ENCODE data around the gene POLR3K. TPM values are rescaled to one million over a fixed set of nuclear protein-coding genes. Genes with fewer than 3 reads are reported as not detected.

Gene POLR3K
- total and polyA plus RNA-seq, 4 donors: 2.8 to 9.8 (median 7.4) TPM

DNA sequence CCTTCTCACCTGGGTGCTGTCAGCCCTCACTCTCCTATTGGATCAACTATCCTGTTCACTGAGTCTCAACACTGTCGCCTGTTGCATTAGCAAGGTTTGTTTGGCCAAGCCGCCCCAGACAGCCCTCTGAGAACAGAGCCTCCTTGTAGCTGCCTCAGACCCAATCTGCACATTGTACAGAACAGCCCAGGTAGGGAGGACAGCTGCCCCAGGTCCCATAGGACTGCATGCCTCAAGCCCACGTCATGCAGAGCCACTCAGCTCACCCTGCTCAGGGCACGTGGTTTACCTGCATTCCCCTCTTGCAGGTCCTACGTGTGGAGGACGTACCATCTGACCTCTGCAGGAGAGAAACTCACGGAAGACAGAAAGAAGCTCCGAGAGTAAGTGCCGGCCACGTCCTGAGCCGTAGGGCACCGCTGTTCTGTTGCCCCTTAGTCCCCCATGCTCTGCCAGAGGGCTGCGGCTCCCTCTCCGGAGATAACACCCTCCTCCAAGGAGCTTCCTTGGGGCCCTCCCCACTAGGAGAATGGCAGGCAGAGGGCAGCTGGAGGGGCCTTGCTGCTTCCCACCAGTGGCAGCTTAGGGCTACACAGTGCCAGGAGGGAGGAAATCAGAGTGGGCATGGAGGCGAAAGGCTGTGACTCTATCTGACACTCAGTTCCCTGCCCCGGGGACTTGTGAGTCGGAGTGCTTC, 3.0 kb upstream of the POLR3K start (continued):
- TF ChIP-seq, protein P1, sequence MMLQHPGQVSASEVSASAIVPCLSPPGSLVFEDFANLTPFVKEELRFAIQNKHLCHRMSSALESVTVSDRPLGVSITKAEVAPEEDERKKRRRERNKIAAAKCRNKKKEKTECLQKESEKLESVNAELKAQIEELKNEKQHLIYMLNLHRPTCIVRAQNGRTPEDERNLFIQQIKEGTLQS (IDR thresholded peaks at IDR 0.05): no peak
- TF ChIP-seq FOXA1 (IDR thresholded peaks at IDR 0.05) (no peak), TAF1 (conservative IDR thresholded peaks at IDR 0.05) (no peak), RAD21 (IDR thresholded peaks at IDR 0.05) (no peak), GABPA (IDR thresholded peaks at IDR 0.05 in 1 of 2, conservative IDR thresholded peaks at IDR 0.05 in 1 of 2) (no peak), HNF4A (conservative IDR thresholded peaks at IDR 0.05) (no peak), NR2F2 (IDR thresholded peaks at IDR 0.05) (no peak)
- TF ChIP-seq, protein P2, sequence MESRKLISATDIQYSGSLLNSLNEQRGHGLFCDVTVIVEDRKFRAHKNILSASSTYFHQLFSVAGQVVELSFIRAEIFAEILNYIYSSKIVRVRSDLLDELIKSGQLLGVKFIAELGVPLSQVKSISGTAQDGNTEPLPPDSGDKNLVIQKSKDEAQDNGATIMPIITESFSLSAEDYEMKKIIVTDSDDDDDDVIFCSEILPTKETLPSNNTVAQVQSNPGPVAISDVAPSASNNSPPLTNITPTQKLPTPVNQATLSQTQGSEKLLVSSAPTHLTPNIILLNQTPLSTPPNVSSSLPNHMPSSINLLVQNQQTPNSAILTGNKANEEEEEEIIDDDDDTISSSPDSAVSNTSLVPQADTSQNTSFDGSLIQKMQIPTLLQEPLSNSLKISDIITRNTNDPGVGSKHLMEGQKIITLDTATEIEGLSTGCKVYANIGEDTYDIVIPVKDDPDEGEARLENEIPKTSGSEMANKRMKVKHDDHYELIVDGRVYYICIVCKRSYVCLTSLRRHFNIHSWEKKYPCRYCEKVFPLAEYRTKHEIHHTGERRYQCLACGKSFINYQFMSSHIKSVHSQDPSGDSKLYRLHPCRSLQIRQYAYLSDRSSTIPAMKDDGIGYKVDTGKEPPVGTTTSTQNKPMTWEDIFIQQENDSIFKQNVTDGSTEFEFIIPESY (IDR thresholded peaks at IDR 0.05): no peak

DNA sequence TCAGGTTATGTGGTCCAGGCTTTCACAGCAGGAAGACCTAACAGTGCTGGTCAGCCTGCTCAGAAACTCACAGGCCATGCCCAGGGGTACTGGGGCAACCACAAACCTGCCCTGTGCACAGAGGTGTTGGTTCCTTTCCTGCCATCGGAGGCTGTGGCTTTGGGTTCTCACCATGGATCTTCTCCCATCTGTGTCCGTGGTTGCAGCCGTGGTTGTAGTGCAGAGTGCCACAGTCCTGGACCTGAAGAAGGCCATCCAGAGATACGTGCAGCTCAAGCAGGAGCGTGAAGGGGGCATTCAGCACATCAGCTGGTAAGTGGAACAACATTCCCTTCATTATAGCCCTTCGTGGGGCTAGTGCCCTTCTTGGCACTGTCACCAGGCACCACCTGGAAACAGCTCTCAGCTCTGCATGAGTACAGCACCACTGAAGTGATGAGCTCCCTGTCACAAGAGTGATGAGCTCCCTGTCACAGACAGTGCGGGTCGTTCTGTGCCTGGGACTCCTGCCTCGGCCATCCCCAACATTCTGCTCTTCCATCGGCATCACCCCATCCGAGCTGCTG, 2.2 kb upstream of the POLR3K start:
- no peak overlapping the region for H3K27ac ChIP-seq (ENCODE audit: low read depth in 1 of 2, low read length in 2 of 2)
- H3K36me3 ChIP-seq (ENCODE audit: control insufficient read depth in 4 of 4, insufficient read depth in 3 of 4, low read depth in 1 of 4, low read length in 3 of 4): peaks cover 5 to 34% (median 9%) of the 10 kb centered on the region in 4 donors
- TF ChIP-seq GABPA (IDR thresholded peaks at IDR 0.05 in 1 of 2, conservative IDR thresholded peaks at IDR 0.05 in 1 of 2) (no peak), HNF4A (conservative IDR thresholded peaks at IDR 0.05) (no peak), FOXA2 (IDR thresholded peaks at IDR 0.05) (no peak)
- no peak overlapping the region for H3K9ac ChIP-seq (ENCODE audit: low read depth in 1 of 2, low read length in 2 of 2)
- no peak overlapping the region for H3K4me3 ChIP-seq (ENCODE audit: low read depth in 1 of 3, low read length in 3 of 3)
- peaks cover 0 to 14% (median 7%) of the 10 kb centered on the region in 4 donors for H3K4me1 ChIP-seq (ENCODE audit: control insufficient read depth in 4 of 4, insufficient read depth in 4 of 4, low read length in 3 of 4)
- no peaks in the 10 kb centered on the region for H3K9me3 ChIP-seq (ENCODE audit: control insufficient read depth in 4 of 4, low read length in 3 of 4)
- 93% methylated on average over 11 of the region's 11 CpGs for WGBS
- H3K27me3 ChIP-seq (ENCODE audit: control insufficient read depth in 4 of 4, insufficient read depth in 4 of 4, low read length in 3 of 4): no peaks in the 10 kb centered on the region
- no peak for DNase-seq (ENCODE audit: low spot score)

DNA sequence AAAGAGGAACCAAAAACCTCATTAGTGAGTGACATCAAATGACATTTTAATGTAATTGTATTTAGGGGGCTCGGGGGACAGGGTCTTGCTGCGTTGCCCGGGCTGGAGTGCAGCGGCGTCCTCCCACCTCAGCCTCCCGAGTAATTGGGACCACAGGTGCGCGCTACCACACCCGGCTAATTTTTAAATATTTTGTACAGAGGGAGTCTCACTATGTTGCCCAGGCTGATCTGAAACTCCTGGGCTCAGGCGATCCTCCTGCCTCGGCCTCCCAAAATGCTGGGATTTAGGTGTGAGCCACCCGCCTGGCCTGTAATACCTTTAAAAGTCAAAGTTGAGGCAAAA, 801 bp upstream of the POLR3K start:
- peaks cover 0 to 14% (median 7%) of the 10 kb centered on the region in 4 donors for H3K4me1 ChIP-seq (ENCODE audit: control insufficient read depth in 4 of 4, insufficient read depth in 4 of 4, low read length in 3 of 4)
- 53% methylated on average over 12 of the region's 12 CpGs for WGBS
- H3K9me3 ChIP-seq (ENCODE audit: control insufficient read depth in 4 of 4, low read length in 3 of 4): no peaks in the 10 kb centered on the region
- H3K27me3 ChIP-seq (ENCODE audit: control insufficient read depth in 4 of 4, insufficient read depth in 4 of 4, low read length in 3 of 4): no peaks in the 10 kb centered on the region
- peaks cover 5 to 31% (median 9%) of the 10 kb centered on the region in 4 donors for H3K36me3 ChIP-seq (ENCODE audit: control insufficient read depth in 4 of 4, insufficient read depth in 3 of 4, low read depth in 1 of 4, low read length in 3 of 4)
- no peak for TF ChIP-seq RXRA (IDR thresholded peaks at IDR 0.05)
- TF ChIP-seq RAD21 (IDR thresholded peaks at IDR 0.05): no peak
- TF ChIP-seq EGR1 (IDR thresholded peaks at IDR 0.05; ENCODE audit: low read depth in 2 of 2): no peak
- no peak for TF ChIP-seq NR2F2 (IDR thresholded peaks at IDR 0.05)
- TF ChIP-seq, protein P3, sequence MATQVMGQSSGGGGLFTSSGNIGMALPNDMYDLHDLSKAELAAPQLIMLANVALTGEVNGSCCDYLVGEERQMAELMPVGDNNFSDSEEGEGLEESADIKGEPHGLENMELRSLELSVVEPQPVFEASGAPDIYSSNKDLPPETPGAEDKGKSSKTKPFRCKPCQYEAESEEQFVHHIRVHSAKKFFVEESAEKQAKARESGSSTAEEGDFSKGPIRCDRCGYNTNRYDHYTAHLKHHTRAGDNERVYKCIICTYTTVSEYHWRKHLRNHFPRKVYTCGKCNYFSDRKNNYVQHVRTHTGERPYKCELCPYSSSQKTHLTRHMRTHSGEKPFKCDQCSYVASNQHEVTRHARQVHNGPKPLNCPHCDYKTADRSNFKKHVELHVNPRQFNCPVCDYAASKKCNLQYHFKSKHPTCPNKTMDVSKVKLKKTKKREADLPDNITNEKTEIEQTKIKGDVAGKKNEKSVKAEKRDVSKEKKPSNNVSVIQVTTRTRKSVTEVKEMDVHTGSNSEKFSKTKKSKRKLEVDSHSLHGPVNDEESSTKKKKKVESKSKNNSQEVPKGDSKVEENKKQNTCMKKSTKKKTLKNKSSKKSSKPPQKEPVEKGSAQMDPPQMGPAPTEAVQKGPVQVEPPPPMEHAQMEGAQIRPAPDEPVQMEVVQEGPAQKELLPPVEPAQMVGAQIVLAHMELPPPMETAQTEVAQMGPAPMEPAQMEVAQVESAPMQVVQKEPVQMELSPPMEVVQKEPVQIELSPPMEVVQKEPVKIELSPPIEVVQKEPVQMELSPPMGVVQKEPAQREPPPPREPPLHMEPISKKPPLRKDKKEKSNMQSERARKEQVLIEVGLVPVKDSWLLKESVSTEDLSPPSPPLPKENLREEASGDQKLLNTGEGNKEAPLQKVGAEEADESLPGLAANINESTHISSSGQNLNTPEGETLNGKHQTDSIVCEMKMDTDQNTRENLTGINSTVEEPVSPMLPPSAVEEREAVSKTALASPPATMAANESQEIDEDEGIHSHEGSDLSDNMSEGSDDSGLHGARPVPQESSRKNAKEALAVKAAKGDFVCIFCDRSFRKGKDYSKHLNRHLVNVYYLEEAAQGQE (IDR thresholded peaks at IDR 0.05): no peak
- TF ChIP-seq, protein P1 (IDR thresholded peaks at IDR 0.05): no peak
- TF ChIP-seq FOXA1 (IDR thresholded peaks at IDR 0.05): no peak
- no peak for TF ChIP-seq TAF1 (conservative IDR thresholded peaks at IDR 0.05)
- TF ChIP-seq JUND (IDR thresholded peaks at IDR 0.05): no peak
- TF ChIP-seq, protein P2 (IDR thresholded peaks at IDR 0.05): no peak
- TF ChIP-seq FOXA2 (IDR thresholded peaks at IDR 0.05): no peak
- no peak for TF ChIP-seq YY1 (IDR thresholded peaks at IDR 0.05)
- no peak for TF ChIP-seq SP1 (IDR thresholded peaks at IDR 0.05)
- no peak for TF ChIP-seq HNF4A (conservative IDR thresholded peaks at IDR 0.05)
- TF ChIP-seq, protein P4, sequence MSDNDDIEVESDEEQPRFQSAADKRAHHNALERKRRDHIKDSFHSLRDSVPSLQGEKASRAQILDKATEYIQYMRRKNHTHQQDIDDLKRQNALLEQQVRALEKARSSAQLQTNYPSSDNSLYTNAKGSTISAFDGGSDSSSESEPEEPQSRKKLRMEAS (IDR thresholded peaks at IDR 0.05): no peak
- TF ChIP-seq, protein P5, sequence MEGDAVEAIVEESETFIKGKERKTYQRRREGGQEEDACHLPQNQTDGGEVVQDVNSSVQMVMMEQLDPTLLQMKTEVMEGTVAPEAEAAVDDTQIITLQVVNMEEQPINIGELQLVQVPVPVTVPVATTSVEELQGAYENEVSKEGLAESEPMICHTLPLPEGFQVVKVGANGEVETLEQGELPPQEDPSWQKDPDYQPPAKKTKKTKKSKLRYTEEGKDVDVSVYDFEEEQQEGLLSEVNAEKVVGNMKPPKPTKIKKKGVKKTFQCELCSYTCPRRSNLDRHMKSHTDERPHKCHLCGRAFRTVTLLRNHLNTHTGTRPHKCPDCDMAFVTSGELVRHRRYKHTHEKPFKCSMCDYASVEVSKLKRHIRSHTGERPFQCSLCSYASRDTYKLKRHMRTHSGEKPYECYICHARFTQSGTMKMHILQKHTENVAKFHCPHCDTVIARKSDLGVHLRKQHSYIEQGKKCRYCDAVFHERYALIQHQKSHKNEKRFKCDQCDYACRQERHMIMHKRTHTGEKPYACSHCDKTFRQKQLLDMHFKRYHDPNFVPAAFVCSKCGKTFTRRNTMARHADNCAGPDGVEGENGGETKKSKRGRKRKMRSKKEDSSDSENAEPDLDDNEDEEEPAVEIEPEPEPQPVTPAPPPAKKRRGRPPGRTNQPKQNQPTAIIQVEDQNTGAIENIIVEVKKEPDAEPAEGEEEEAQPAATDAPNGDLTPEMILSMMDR (IDR thresholded peaks at IDR 0.05; ENCODE audit: low read depth, low read length, missing input control): no peak
- TF ChIP-seq GABPA (IDR thresholded peaks at IDR 0.05 in 1 of 2, conservative IDR thresholded peaks at IDR 0.05 in 1 of 2): no peak
- TF ChIP-seq HNF4G (IDR thresholded peaks at IDR 0.05): no peak
- DNase-seq (ENCODE audit: low spot score): no peak
- H3K27ac ChIP-seq (ENCODE audit: low read depth in 1 of 2, low read length in 2 of 2): peak overlapping the region in 1 of 2 donors; percentile 31
- peak overlapping the region in 1 of 2 donors; percentile 22 for H3K9ac ChIP-seq (ENCODE audit: low read depth in 1 of 2, low read length in 2 of 2)
- H3K4me3 ChIP-seq (ENCODE audit: low read depth in 1 of 3, low read length in 3 of 3): peak overlapping the region; percentile 78 to 86 (median 84)

Data from liver (tissue), 9 donors.